NCI-H2107 (cell line): ENCODE data around the gene TTC7B.

ENCODE experiments used
- DNase-seq: peaks from one replicate; lab custom pipeline; 2025; lab: John Stamatoyannopoulos, UW

The TTC7B gene

DNA sequence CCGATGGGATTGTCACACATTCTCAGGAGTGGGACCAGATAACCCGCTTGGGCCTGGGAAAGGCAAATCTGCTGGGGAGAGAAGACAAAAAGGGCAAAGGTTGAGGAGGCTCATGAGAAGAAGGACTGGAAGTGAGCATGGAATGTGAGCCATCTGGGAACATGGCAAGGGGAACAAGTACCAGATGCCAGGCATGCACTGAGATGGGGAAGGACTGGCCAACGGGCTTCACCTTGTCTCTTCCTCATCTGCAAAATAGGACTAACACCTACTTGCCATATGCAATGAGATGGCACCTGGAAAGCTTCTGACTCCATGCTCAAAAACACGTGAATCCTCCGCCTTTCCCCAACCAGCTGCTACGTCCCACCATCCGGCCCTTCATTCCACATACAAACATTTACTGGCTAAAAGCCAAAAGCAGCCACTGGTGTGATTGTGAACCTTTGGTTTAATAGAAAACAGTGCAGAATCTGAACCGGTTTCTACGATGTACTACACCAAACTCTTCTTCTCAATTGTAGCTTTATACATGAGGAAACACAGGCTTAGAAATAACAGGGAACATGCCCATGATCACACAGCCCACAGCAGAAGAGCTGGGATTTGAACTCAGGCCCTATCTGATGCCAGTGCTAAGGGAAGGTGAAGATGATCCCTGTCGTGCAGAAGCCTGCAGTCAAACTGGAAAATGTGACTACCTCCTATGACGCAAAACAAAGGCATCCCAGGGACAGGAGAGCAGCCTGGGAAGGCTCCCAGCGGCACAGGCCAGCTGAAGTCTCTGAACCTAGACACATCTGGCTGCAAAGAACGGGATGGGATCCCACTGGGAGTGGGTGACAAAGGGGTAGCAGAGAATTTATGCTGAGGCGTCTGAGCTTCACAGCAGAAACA, 112.1 kb downstream of the TTC7B start:
- DNase-seq: no peak

DNA sequence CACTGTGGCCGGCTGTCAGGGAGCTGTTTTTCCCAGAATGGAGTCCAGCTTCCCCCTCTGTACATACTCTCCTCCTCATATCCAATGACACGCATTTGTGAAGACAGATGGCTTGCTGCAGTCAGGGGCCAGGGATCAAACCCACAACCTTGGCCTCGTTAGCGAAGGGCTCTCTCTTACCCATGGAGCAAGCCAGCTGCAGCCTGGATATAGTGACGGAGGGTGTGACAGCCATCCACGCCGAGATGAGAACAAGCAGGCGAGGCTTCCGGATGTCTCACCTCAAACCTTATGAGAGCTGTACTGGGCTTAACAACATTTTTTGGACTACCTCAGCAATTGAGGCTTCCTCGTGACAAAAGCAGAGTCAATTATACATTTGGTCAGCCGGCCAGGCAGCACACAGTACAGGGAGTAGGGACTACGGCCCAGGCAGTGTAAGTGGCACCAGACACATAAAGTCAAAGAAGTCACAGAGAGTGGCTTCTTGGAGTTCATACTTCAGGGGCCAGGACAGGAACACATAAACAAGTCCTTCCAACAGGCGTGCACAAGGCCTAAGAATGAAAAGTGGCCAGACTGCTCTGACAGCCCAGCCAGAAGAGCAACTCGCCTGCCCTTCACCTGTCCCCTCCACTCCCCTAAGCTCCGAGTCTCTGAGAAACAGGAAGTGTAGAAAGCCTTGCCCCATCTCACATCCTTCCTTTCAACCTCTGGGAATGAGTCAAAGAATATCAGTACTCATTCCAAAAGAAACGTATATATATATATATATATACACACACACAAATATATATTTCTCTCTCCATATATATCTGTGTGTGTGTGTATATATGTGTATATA, 115.1 kb downstream of the TTC7B start:
- DNase-seq: no peak

DNA sequence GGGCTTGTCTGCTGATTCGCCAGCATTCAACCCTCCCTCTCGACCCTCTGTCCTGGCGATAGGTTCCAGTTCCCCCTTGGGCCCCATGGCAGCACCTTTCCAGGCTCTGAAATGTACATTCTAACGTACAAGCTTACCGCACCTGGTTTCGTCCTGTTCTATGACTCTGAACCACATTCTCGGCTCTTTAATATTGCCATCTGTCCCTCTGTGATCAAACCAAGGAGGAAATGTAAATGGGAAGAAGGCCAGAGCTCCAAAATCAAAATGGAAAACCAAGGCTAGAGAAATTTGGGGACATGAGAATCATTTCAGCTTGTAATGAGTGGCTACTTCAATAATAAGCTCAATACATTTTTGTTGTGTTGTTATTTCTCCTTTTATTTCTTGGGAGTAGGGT, 117.2 kb downstream of the TTC7B start:
- DNase-seq: no peak

DNA sequence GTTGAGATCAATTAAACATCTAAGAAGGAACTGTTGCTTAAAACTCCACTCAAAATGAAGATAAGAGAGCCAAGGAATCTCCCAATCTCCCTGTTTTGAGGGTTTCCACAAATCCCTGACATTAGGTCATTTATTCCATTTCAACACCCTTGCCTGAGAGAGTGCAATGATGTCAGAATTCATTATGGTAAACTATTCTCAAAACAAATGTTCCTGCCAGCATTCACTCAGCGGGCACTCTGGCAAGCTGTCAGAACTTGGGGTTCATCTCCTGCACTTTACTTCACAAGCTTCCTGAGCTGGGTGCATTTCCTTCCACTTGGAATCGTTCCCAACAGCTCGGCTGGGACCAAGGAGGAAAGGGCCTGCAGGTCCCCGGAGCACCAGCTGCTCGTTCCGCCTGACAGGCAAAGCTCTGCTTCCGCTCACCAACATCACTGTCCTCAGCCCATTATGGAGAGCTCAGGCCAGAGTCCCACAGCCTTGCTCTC, 117.8 kb downstream of the TTC7B start:
- DNase-seq: peak; percentile 85

DNA sequence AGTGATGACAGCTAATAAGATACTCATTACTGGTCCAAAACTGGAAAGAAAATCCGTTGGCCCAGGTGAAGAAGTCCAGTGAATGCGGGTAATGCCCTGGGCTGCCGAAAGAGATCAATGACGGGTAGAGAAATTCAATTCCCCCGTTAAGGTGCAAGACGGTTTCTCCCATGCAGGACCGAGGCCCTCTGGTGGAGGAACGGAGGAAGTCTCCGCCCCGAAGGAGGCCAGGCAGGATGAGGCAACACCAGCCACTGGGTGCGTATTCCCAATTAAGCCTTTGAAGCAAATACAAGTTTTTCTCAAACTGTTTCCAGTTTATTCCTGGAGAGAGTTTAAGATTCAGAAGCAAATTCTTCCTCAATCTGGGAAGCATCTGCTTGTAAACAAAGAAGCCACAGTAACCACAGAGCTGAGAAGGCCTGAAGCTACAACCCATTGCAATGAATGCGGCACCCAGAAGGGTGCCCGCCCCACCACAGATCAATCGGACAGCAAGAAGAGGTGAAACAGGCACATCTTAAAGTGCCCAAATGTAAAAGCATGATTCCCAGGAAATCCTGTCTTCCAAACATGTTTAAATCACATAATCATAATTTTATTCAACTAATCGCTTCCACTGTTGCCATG, 118.5 kb downstream of the TTC7B start:
- DNase-seq: peak; percentile 90

DNA sequence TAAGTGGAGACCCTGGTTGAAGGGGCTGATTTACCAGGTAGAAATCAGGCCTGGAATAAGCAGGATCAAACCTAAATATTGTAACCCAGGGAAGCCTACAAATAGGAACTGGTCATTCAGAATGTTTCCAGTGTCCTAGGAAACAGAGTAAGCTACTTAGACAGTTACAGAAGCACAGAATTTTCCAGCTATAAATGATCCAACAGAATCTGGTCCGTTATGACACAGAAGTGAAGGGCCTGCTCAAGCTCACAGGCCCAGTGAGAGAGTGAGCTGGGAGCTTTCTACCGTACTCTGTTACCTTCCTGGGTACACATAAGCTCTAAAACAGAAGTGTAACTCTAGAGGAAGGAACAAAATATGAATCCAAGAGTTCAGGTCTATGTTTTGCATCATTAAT, 119.1 kb downstream of the TTC7B start:
- no peak for DNase-seq

DNA sequence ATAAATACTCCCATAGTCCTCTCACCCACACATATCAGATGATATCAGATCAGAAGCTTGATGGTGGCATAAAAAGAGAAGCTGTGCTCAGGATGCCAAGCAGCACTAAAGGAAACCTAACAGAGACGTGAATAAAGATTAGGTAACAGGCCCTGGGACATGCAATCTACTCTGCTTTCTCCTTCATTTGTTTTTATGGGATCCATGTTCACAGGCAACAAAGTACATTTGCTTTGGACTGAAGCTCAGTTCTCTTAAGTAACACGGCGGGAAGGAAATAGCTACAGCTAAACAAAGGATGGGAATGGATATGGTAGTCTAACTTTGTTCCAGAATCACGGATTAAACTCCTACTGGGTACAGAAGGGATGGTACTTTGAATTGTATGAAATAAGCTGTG, 119.5 kb downstream of the TTC7B start:
- no peak for DNase-seq

DNA sequence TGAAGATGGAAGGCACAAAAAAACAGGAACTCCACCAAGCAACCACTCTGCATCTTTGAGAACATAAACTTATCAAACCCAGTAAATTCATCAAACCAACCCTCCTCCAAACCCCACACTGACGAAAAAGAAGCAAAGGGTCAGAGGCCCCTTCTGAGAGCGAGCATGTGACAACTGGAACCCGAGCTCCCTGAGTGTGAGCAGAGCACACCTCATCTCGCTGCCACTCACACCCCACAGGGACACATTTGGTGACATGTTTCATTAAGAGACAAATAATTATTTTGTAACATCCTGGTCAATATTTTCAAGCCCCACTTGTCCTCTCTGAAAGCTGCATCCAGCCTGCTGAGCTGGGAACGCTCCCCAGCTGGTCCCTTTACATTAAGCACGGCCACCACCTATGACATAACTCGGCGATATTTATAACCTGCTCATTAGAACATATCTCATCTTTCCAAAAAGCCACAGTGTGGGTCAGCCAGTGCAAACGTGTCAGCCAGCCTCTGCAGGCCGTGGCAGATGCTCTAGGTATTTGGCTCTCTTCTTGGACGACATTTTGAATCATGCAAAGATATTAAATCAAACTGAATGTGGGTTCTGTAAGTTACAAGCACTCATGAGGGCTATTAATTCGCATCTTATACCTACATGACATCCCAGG, 120.1 kb downstream of the TTC7B start:
- DNase-seq: peak; percentile 41

DNA sequence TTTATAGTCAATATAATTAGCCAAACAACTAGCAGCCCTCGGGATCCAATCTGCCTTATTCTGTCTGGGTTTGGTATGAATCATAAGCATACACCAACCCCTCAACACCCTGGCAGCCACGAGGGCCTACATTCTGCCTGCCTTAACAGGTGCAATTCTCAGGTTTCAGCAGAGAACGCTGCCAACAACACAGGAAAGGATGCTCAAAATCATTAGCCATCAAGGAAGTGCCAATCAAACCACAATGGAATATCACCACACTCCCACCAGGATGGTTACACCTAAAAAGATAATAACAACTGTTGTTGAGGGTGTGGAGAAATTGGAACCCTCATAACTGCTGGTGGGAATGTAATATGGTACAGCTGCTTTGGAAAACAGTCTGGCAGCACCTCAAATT, 122.8 kb downstream of the TTC7B start:
- peak; percentile 95 for DNase-seq

DNA sequence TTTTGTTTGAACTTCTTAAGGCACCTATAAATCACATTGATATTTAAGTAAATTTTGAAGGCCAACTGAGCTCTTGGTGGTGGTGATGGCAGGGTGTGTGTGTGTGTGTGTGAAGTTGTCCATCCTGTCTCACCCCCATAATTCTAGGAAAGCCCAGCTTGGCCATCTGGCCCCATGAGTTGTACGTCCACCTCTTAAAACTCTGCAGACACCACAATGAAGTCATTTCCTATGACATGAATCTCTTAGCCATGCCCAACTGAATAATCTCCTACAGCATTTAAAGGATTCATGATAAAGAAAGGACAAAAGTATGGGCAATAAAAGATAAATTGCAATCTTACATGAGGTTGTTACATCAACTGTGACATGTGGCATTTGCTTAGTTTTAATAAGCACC, 123.4 kb downstream of the TTC7B start:
- DNase-seq: no peak

DNA sequence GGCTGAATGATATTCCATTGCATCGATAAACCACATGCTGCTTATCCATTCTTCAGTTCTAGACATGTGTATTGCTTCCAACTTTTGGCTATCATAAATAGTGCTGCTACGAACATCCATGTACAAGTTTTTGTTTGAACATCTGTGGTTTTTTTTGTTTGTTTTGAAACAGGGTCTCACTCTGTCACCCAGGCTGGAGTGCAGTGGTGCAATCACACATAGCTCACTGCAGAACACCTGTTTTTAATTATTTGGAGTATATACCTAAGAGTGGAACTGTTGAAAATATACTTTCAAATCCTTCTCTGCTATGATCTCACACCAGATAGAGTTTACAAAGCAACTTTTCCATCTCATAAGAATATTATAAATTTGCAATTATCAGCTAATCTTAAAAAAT, 124.2 kb downstream of the TTC7B start:
- DNase-seq: no peak

DNA sequence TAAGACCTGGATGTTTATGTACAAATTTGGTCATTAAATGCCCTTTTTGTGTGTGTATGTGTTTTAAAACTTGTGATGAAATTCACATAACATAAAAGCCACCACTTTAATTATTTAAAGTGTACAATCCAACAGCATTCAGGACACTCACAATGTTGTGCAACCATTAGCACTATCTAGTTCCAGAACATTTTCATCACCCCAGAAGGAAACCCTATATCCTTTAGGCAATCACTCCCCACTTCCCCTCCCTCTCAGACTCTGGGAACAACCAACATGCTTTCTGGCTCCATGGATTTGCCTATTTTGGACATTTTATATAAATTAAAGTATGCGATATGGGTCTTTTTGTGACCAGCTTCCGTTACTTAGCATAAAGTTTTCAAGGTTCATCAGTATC, 124.6 kb downstream of the TTC7B start:
- no peak for DNase-seq

DNA sequence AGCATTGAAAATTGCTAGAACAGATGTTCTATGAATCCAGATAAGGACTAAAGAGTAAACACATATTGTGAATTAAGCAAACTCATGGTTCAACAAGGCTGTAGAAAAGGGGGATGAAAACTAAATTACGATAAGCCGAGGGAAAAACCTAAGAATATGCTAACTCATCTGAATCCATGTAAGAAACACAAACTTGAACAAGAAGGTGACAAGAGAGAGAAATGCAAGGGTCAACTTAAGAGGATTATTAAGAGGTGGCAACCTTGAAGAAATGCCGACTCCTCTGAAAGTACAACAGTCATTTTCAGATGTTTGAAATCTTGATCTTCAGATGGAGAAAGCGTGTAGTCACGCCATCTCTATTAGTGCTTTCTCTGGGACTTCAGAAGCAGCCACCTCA, 128.6 kb downstream of the TTC7B start:
- DNase-seq: no peak

DNA sequence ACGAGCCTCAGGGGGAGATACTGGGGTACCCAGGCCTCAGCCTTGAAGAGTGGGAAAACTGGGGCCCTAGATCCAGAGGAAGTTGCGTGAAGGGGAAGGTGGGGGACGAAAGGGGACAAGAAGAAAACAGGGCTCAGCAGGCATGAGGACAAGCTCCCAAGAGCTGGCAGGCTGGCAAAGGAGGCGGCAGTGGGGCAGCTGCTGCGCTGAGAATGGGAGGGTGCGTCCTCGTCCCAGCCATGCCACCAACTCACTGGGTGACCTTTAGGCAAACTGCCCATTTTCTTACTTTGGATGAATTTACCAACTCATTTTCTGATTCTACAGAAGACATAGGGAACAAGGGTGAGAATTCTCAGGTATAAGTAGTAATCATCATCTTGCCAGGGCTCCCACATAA, 133.6 kb downstream of the TTC7B start:
- DNase-seq: no peak

DNA sequence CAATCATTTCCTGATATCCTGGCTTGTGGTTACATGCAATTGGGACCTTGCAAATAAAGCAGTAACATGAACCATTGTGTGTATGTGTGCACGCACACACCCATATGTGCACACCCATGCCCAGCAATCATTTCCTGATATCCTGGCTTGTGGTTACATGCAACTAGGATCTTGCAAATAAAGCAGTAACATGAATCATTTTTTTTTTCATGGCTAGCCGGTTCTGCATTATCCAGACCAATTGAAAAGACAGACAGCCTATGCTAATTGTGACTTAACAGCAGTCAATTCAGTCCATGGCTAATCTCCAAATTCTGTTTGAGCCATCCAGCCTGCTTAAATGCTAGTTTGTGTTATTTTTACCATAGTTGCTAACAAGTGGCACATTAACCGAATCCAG, 134.3 kb downstream of the TTC7B start:
- no peak for DNase-seq

DNA sequence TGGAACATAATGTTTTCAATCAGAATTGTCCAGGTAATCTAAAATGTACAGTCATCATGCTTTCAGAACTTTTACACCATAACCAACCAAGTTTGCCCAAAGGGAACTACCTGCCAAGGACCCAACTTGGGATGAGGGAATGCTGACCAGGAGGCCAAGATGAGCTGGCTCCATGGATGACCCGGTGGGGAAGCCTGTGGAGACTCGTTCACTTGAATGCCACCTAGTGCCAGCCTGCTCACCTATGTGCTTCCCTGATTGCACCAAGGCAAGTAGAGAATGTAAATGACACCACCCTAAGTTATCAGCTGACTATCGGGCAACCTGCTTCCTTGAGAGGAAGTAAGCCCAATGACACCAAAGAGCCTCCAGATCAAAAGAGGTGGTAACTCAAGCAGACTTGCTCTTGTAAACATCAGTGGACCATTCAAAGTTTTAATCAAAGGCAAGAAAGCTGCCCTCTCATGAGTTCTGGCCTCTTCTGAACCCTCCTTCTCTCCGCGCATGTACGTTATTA, 137.3 kb downstream of the TTC7B start:
- no peak for DNase-seq

DNA sequence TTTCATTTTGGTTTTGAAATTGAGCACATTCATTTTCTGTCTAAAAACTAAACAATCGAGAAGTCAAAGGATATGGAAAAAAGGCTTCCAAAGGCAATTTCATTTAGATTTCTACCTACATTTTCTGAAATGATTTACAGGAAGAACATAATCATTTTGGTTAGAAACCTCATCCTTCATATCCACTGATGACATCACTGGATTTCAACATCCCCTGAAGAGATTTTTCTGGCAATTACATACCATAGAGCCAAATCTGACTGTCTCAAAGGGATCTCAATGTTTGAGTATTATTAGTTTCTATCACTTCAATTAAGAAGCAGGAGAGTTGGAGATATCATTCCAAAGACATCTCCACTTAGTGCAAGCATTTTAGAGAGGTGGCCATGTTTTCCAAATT, 137.8 kb downstream of the TTC7B start:
- DNase-seq: no peak

DNA sequence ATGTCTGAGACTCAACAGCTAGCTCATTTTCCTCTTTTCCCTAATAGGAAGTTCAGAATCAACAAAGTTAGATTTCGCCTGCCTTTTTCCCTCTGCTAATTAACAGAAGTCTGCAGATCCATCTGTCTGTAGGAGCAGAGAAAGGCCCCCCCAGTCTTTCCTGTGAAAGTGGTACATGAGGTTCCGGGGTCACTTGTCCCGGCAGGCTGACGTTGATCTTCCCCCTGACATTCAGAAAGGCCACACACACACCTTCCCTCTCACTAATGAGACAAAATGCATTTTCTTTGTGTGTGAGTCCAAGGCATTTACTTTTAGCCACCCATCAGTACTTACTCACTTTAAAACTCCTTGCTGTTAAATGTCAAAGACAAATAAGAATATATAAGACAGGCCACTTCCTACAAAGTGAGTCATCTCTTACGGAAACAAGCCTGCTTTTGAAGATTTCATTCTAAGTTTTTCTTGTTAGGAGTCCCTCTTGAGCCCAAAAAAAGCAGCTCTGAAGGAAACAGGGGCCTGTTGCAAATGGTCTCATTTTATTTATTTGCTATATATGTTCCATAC, 138.7 kb downstream of the TTC7B start:
- no peak for DNase-seq

DNA sequence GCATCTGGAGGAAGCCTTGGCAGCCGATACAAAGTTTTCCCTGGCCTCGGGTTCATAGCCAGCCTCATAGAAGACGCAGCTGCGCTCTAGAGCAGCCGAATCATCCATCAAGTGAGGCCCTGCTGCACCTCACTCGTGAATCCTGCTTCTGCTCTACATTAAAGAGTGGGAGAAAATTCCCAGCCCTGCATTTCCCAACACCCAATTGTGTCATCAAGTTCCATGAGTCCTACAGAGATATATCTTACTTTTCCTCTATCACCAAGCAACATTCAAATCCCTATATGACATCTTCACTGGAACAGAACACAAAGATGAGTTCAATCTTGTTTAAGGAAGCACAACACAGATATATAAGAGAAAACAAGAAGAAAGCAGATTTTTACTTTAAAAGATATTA, 139.3 kb downstream of the TTC7B start:
- no peak for DNase-seq

DNA sequence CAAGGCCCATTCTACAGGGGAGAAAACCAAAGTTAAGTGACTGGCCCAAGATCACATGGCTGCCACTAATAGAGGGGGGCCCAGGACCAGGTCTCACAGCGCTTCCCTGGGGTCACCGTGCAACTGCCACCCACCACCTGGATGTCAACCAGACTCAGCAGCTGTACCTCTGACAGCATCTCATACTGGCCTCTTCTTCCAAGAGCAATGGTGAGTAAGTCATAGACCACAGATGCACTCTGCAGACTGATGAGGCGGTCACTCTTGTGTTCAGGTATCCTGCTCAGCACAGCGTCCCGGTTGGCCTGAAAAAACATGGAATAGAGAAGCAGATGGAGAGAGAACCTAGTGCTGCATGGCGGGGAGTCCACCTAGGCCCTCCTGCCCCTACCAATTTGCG, 139.9 kb downstream of the TTC7B start:
- no peak for DNase-seq

DNA sequence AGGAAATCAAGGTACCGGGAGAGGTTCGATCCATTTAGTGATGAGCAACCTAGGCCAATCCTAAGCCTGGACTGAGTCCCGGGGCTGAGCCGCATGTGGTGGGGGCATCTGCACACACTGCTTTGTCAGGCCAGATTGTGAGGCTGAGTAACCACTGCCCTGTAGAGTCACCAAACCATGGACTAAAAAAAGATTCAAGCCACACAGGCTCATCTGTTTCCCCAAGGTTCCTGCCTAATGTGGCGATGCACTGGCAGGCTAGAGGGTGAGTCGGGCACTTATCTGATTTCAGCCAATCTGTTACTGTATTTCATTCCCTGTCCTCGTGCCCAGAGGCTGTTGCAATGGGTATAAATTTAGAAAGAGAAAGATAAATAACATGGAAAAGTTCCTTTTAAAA, 140.8 kb downstream of the TTC7B start:
- DNase-seq: no peak

DNA sequence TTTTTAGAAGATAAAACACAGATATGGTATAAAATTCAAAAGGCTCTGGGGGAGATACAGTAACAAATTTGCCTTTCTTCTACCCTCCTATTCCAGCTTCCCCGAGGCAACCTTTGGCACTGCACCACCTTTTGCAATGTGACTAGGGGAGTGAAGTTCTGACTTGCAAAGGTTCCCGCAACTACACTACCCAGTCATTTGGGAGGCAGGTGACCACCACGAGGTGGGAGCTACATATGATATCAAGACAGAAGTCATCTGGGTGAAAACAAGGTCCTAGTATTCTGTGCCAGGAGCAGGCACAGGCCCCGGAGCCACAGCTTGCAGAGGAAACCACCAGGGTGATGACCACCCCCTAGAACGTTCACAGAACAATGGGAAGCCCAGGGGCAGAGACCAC, 141.5 kb downstream of the TTC7B start:
- no peak for DNase-seq
